Loucy (cell line): ENCODE results near the gene CACNB1.

Experiments used
- EZH2phosphoT487 ChIP-seq: fragments of 200-600 bp; IDR thresholded peaks from 2 replicates; pipeline ENCODE4 v1.6.1; 2018; ENCODE audit warnings: antibody characterized with exemption, mild to moderate bottlenecking, moderate library complexity, borderline replicate concordance
- TF ChIP-seq, protein P1 (sequence below): fragments of 200-600 bp; sonication (generic); conservative IDR thresholded peaks from 2 replicates; pipeline ENCODE4 v1.5.1; 2014; ENCODE audit warnings: mild to moderate bottlenecking, antibody characterized with exemption, low read length

DNA sequence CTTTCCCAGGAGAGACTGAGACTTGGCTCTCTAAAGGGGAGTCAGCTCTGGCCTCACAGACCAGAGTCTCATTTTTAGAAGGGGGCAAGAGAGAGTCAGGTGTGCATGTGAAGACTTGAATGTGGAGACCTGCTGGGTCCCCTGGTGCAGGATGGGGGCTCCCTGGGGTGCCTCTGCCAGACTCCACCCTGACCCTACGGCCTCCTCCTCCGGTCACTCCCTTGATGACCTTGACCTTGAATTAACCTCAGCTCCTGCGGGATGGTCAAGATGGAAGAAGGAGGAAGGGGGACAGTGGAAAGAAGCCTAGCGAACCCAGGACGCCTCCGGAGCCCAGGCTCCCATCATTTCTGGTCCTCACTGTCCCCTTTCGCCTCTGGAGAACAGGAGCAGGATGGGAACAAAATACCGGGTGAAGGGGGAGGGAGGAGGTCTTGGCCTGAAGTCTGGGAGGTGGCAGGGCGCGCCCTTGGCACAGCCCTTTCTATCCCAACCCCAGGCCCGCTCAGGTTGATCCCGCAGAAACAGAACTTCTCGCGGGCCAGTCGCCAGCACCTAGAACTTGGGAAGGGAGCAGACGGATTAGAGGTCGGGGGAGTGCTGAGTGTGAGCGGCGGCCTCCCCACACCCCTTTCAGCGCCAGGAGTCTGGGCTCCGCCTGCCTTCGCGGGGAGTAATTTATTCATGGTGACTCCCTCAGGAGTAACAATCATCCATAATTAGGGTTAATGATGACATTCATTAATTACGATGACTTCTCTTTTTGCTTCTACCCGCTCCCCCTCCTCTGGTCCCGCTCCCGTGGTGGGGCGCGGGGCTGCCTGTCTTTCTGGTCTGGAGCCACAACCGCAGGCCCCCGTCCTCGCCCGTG lies 26.7 kb upstream of the CACNB1 start:
- TF ChIP-seq, protein P1, sequence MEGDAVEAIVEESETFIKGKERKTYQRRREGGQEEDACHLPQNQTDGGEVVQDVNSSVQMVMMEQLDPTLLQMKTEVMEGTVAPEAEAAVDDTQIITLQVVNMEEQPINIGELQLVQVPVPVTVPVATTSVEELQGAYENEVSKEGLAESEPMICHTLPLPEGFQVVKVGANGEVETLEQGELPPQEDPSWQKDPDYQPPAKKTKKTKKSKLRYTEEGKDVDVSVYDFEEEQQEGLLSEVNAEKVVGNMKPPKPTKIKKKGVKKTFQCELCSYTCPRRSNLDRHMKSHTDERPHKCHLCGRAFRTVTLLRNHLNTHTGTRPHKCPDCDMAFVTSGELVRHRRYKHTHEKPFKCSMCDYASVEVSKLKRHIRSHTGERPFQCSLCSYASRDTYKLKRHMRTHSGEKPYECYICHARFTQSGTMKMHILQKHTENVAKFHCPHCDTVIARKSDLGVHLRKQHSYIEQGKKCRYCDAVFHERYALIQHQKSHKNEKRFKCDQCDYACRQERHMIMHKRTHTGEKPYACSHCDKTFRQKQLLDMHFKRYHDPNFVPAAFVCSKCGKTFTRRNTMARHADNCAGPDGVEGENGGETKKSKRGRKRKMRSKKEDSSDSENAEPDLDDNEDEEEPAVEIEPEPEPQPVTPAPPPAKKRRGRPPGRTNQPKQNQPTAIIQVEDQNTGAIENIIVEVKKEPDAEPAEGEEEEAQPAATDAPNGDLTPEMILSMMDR = no peak
- TF ChIP-seq EZH2phosphoT487 = no peak
